HT-29 (cell line): ENCODE results near the gene UNC93A. TPM values are rescaled to one million over a fixed set of nuclear protein-coding genes. Genes with fewer than 3 reads are reported as not detected.

Experiments used
- DNase-seq: peaks from one replicate; pipeline ENCODE4 v3.0.0-alpha.2; 2015; ENCODE audit warnings: low spot score
- total RNA-seq: library from RNA; depleted of rRNA; stranded (reverse); fragments of >200 nt; shearing (Covaris generic); gene quantifications from 2 replicates; pipeline ENCODE4 v1.2.3, GENCODE V29; 2014

UNC93A gene
- total RNA-seq, 1 experiment from 2014 or later = 4.0 TPM

DNA sequence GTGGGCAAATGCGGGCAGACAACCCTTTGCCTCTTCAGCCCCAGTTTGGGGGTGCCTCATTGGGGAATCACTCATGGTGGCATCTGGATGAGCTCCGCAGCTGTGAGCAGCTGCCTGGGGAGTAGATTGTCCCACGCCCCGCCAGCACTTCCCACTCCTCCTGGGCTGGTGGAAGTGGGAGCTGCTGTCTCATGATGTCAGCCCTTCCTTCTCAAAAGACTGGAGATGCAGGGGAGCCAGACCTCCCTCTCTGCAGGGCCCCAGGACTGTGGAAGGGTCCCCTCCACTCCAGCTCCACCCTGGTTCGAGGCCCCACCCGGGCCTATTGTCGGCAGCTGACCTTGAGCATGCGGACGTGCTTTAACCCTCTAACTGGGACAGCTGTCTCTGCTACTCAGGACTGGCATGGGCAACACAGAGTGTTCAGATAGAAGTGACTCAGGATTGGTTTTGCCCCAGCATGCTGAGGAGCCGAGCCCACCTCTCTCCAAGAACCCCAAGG, 2.0 kb downstream of the UNC93A start:
- no peak for DNase-seq

- DNase-seq = no peak
These were observed 2.5 kb downstream of the UNC93A start for GRCh38 chr6:167293590-167294091.

- DNase-seq = no peak
These were observed 3.1 kb downstream of the UNC93A start for GRCh38 chr6:167294241-167294640.

GRCh38 chr6:167294651-167295494, 3.8 kb downstream of the UNC93A start:
- no peak for DNase-seq

- DNase-seq = no peak
These were observed 4.6 kb downstream of the UNC93A start for GRCh38 chr6:167295495-167296292.

DNA sequence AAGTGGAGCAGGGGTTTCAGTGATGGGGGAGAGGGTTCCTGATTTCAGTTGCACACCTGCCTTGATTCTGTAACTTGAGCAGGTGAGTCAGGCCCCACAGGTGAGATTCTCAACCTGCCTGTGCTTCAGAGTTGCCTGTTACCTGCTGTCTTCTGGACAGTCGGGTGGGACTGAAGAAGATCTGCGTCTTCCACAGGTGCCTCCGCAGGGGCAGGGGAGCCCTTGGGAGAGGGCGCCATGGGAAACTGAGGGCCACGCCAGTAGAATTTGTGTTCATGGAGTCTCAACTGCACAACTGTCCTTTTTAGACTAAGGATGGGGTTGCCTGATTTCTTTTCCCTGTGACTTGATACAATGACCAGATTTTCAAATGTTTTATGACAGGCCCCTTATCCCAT, 5.2 kb downstream of the UNC93A start:
- no peak for DNase-seq

- DNase-seq = no peak
These were observed 5.8 kb downstream of the UNC93A start for GRCh38 chr6:167296902-167297301.

DNA sequence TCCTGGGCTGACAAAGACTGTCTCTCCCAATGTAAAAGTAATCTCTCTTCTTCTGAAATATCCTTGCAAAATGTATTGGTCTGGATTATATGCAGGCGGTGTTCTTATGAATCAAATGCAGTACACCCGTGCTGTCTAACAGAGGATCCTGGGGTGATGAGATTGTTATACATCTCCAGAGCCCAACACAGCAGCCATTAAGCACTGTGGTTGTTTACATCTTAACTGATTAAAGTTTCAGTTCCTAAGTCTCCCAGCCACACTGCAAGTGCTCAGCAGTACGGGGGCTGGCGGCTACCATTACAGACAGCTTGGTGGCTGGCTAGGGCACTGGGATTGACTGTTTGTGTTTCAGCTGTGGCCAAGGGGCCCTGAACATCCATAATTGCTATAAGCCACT, 7.0 kb downstream of the UNC93A start:
- no peak for DNase-seq

GRCh38 chr6:167299641-167300308, 8.7 kb downstream of the UNC93A start:
- DNase-seq = no peak

DNA sequence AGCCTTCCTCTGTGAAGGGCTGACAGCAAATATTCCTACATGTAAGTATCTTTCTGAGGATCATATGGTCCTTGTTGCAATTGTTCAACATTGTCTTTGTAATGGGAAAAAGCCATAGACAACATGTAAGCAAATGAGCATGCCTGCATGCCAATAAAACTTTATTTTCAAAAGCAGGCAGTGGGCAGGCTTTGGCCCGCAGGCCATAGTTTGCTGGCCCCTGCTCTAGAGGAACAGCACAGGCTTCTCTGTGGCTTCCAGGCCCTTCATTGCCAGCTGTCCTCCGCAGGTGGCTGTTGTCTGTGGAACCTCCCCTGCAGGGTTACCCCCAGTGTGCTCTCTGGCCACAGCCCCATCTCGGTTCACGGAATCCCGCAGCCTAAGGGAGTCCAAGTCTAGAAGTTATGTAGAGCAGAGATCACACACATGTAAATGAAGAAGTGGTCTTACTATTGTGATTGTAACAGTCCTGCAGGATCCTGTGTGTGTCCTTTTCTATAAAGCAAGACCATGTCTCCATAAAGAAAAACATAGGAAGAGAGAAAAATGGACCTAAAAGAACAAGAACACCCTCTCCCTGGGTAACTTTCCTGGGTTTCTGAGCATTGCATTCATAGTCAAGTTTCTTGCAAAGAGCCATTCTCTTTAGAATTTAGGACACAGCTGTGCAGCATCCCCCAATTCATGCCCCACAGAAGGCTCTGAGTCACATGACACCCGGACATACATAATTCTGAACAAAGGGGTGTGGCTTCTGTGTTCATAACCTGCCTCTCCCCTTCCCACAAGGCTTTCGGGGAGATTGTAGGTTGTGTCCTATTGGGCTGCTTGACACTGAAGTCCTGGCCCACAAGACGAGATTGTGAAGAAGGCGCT, 10.0 kb downstream of the UNC93A start:
- no peak for DNase-seq

GRCh38 chr6:167302074-167302473, 11.0 kb downstream of the UNC93A start:
- DNase-seq = no peak

GRCh38 chr6:167302796-167303195, 11.7 kb downstream of the UNC93A start:
- no peak for DNase-seq

GRCh38 chr6:167303675-167304625, 12.8 kb downstream of the UNC93A start:
- no peak for DNase-seq

GRCh38 chr6:167304912-167305311, 13.8 kb downstream of the UNC93A start:
- no peak for DNase-seq

DNA sequence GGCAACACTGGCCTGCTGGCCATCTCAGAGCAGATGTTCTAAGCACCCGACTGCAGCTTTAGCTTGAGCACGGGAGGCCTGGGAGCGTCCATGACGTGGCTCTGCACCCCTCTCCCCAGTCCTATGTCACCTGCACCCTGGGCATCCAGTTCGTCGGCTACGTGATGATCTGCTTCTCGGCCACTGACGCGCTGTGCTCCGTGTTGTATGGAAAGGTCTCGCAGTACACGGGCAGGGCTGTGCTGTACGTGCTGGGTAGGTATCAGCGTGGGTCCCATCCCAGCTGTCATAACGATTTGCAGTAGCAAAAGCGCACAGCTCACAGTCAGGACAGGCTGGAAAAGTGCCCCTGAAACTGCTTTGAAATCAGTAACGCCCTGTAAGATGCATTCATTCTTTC, 14.7 kb downstream of the UNC93A start:
- no peak for DNase-seq

- peak; percentile 44 for DNase-seq
These were observed 15.4 kb downstream of the UNC93A start for GRCh38 chr6:167306401-167306998.

DNA sequence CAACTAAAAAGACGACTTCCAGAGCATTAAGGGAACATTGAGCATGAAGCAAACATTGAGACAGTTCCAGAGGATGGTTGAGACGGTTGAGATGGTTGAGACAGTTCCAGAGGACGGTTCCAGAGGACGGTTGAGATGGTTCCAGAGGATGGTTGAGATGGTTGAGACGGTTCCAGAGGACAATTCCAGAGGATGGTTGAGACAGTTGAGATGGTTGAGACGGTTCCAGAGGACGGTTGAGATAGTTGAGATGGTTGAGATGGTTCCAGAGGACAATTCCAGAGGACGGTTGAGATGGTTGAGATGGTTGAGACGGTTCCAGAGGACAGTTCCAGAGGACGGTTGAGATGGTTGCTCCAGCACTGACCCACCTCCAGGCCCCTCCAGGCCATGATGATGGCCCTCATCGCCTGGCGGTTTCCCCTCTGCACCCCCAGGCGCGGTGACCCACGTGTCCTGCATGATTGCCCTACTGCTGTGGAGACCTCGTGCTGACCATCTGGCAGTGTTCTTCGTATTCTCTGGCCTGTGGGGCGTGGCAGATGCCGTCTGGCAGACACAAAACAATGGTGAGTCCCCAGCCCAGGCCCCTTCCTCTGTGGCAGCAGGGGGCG, 16.3 kb downstream of the UNC93A start:
- DNase-seq = no peak

DNA sequence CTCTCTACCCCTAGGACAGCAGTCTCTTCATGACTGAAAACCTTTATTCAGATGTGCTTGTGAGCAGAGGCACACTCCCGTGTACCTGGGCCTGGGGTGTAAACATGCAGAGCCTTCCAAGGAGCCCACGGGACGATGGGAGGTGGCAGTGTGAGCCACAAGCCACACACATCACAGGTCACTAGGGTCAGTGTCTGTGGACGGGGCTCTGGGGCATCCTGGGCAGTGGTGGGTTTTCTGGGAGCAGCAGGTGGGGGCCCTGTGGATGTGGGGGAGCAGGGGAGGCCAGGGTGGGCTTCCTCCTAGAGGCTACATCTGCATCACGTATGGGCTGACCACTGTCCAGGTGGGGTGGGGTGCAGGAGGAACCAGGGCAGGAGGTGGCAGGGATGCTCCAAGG, 17.1 kb downstream of the UNC93A start:
- DNase-seq = no peak
